ENCODE measurements around the gene DYNLT1.
"Not testable (repeated sequence)": the region's sequence is repeated elsewhere in the genome, so short reads cannot be mapped to it uniquely, and the experiment has no call there.

Gene DYNLT1

DNA sequence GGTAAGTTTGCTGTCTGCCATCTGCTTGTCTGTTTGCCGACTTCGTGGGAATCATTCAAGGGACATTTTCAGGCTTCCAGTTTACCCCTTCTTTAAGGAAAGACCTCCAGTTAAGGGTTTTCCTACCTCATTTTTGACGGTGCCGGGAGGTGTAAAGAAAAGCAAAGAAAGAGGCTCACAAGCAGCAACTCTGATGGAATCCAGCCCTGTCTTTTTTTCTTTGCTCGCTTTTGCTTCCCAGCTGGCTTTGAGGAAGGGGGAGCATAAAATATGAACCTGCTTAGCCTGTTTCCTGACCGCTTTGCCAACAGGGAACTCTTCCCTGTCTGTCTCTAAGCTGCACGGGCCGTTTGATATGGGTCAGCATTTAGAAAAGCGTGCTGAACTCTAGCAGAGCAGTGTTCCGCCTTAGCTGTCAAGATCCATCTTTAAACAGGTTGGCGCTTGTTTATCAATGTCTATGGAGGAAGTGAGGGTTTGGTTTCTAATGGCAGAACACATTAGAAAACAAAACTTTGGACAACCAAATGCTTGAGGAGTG lies 19.2 kb upstream of the DYNLT1 start:
- DNase-seq (ENCODE audit: low spot score): no peak

DNA sequence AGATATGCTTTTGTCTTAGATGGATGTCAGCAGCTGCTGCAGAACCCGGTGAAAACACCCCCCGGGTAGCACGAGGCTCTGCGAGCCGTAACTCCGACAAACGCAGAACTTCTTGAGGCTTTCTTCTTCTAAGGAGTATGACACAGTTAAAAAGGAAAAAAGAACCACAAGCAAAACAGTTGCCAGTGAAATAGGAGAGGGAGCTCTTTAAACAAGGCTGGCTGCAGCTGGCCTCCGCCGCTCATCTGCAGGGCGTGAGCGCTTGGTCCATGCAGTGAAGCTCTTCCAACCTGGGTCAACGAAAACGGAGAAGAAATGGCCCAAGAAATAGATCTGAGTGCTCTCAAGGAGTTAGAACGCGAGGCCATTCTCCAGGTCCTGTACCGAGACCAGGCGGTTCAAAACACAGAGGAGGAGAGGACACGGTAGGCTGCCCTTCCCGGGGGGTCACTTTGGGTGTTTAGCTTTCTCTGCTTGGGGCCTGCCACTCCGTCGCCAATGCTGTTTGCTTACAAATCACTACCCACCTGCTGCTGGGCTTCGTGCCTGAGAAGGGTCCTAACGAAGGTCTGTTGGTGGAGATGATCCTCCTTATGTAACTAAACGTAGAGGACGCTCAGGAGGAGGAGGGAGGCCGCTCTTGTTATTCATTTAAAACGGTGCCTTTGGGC lies 18.5 kb upstream of the DYNLT1 start:
- DNase-seq (ENCODE audit: low spot score): no peak

GRCh38 chr6:158662607-158662953 lies 18.0 kb upstream of the DYNLT1 start:
- no peak for DNase-seq (ENCODE audit: low spot score)

DNA sequence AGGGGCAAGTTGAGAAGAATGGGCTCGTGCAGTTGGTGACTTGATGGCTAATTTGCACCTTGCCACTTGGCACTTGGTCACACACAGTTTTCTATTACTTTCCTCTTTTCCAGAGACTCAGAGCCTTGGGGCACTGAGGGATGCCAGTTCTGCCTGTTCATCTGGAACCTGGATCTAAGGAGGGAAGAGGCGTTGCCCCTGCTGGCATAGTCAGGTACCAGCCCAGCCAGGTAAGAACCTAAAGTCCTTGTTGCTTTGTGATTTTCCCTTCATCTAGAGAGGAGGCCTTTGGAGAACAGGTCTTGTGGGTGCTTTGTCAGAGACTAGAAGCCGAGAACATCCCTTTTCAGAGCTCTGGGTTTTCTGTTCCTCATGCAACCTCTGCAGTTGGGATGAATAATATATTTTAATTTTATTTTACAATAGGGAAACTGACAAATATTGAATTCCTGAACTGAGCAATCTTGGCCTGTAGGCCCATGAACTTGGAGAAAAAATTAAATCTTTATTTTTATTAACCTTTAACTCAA lies 16.7 kb upstream of the DYNLT1 start:
- no peak for DNase-seq (ENCODE audit: low spot score)

GRCh38 chr6:158660333-158660754 lies 15.8 kb upstream of the DYNLT1 start:
- DNase-seq (ENCODE audit: low spot score): no peak

DNA sequence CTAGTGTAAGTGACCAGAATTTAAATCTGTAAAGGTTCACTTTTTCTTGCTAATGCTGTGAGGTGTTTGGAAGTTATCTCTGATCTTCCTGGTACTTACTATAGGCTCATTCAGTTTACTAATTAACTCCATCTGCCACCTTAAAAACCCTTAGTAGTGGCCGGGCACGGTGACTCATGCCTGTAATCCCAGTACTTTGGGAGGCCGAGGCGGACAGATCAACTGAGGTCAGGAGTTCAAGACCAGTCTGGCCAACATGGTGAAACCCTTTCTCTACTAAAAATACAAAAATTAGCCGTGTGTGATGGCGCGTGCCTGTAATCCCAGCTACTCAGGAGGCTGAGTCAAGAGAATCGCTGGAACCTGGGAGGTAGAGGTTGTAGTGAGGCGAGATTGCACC lies 12.4 kb upstream of the DYNLT1 start:
- DNase-seq (ENCODE audit: low spot score): not testable (repeated sequence)

GRCh38 chr6:158655569-158656450 lies 11.3 kb upstream of the DYNLT1 start:
- no peak for DNase-seq (ENCODE audit: low spot score)

DNA sequence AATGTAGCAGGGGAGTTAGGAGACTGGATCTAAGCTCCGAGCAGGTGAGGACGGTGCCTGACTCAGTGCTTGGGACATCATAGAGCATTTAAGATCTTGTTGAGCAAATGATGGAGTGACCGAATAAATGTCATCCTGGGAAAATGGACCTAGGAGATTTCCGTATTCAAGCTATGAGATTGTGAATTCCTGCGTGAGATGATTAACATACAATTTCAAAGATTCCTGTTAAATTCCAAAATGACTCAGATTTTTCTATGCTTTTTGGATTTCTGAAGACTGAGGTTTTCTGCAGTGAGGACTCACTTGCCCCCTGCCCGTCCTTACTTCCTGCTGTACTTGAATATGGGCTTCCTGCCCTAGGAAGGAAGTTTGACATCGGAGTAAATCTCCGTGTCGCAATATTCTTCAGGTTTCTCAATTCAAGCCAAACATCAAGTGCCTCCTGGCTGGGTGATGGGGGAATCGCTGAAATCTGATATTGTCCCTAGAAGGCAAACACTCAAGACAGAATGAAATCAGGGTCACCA lies 10.5 kb upstream of the DYNLT1 start:
- DNase-seq (ENCODE audit: low spot score): no peak

DNA sequence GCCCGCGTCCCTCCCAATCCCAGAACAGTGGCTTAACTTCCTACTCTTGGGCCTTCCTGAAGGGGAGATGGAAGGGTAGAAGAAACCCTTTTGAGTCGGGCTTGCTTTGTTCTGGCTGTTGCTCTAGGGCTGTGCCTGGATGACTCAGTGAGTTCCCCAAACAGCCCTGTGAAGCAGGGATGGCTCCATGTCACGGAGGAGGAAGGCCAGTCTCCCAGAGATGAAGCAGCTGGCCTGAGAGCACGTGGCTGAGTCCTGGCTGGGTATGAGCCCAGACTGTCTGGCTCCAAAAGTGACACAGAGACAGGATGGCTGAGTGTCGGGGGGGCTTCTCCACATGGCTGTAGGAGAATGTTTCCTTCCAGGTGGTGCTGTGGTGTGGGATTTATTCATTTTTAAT lies 10.0 kb upstream of the DYNLT1 start:
- DNase-seq (ENCODE audit: low spot score): no peak

DNA sequence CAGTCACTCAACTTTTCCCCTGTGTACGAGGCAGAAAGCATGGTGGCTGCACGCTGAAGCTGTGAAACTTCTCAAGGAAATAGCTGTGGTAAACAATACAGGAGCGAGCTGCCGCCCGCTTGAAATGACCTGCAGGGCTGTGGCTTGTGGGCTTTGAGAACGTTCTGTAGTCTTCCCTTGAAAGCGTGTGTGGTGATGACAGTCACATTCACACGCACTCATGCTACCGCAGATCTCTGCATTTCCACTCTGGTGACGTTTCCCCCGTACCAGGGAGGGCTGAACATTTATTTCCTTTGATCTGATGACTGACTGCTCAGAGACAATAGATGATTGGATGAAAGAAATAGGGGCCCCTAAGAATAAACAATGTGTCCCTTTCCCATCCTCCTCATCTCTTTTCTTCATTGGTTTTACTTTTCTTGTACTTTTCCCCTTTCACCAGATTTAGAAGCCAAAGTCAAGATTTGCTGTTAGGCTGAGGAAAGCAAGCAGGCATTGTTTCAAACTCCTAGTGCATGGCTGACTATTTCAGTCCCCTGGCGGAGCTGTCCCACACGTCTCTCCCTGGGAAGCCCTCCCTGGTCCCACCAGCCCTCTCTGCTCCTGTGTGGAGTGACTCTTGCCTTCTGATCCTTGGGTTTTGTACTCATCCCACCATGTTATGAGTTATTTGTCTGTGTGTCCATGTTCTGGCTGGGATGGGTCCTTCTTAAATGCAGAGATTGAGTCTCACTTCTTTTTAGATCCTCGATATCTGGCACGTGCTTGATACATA lies 9.2 kb upstream of the DYNLT1 start:
- DNase-seq (ENCODE audit: low spot score): no peak

DNA sequence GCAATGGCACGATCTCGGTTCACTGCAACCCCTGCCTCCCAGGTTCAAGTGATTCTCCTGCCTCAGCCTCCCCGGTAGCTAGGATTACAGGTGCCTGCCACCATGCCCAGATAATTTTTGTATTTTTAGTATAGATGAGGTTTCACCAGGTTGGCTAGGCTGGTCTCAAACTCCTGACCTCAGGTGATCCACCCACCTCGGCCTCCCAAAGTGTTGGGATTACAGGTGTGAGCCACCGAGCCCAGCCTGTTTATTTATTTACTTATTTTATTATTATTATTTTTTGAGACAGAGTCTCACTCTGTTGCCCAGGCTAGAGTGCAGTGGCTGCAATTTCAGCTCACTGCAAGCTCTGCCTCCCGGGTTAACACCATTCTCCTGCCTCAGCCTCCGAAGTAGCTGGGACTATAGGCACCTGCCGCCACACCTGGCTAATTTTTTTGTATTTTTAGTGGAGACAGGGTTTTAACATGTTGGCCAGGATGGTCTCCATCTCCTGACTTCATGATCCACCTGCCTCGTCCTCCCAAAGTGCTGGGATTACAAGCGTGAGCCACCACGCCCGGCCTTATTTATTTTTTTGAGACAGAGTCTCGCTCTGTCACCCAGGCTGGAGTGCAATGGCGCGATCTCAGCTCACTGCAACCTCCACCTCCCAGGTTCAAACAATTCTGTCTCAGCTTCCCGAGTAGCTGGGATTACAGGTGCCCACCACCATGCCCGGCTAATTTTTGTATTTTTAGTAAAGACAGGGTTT lies 7.6 kb upstream of the DYNLT1 start:
- not testable (repeated sequence) for DNase-seq (ENCODE audit: low spot score)

GRCh38 chr6:158649289-158650143 lies 5.0 kb upstream of the DYNLT1 start, which contains the start of gene SYTL3:
Gene SYTL3, plus strand, starts transcription at chr6:158650054. Its CDS starts 13,215 bp downstream, at chr6:158663269.
- no peak for DNase-seq (ENCODE audit: low spot score)

DNA sequence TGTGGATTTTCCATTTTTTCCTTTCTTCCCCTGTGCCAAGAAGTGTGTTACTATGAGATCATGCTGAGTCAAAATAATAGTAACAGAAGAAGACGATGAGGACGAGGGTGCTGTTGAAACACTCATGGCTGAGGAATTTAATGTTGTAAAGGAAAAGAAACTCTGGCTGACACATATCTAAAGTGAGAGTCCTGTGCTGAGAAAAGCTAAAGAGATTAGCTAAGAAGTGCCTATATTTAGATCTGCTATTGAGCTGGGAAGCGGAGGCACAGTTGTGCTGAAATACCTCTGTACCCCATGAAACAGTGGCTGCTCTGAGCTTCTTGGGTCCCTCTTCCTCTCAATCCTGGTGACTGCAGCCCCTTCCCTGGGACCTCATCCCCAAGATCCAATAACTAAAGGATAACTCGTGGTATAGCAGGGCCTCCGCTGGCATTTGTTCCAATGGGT lies 4.2 kb upstream of the DYNLT1 start:
- DNase-seq (ENCODE audit: low spot score): no peak

- DNase-seq (ENCODE audit: low spot score): no peak
Measured at GRCh38 chr6:158647501-158647900, 3.0 kb upstream of the DYNLT1 start.

GRCh38 chr6:158646023-158646910 lies 1.7 kb upstream of the DYNLT1 start:
- DNase-seq (ENCODE audit: low spot score): no peak

DNA sequence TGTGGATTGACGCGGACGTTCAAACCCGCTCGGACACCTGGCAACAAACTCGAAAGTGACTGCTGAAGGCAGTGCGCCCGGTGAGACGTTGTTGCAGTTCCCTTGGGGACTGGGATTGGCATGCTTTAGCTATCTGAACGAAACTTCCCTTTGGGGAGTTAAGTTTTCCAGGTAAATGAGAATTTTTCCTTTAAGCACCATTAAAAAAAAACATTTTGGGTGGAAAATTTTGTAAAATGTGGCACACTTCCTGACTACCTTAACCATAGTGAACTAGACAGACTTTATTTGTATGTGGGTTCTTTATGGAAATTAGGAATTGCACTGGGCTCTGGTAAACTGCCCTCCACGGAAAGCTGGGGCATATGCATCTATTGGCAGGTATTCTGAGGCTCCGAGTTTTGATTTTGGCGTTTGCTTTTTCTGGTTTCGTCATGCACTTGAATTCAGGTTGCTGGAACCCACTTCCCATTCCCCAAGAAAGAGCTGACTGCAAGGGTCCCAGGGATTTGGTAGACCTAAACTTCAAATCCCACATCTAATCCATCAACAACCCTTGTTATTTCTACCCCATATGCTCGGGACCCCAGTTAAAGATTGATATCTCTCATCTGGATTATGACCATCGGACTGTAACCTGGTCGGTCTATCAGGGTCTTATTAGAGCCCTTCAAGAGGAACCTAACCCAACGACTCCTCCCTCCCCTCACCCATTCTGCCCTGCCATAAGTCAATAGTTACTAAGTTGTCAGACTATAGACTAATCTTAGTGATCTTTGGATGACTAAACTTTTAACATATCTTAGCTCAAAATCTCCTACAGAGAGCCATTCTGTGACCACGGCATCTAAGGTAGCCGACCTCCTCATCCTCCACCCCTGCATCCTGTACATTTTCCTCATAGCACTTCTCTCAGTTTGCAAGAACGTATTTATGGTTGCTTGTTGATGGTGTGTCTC lies 800 bp upstream of the DYNLT1 start:
- DNase-seq (ENCODE audit: low spot score): no peak

DNA sequence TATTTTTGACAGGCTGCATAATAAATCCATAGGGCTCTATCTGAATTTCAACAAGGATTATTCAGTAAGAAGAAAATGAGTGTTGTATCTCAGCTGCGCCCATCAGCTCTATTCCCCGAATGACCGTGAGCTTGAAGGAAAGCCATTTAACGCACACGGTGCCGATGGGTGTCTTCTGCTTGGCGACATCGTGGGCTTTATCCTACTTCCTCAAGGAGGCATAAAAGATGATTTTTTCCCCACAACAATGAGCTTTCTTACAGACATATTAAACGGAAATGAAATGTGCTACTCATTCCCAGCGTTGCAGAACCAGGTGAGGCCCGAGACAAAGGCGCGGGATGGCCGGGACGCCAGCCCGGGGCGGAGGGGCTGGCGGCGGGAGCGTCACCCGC lies 710 bp downstream of the DYNLT1 start:
- no peak for DNase-seq (ENCODE audit: low spot score)

- DNase-seq (ENCODE audit: low spot score): no peak
Measured at GRCh38 chr6:158642097-158642601, 2.4 kb downstream of the DYNLT1 start.

Data from ecto neural progenitor cell (in vitro differentiated cells).